Fibroblast of peridontal ligament (primary cell): Measurements from ENCODE around the gene CFAP43.
A peak's percentile ranks its signal among the peaks of the same experiment; 100 is the strongest.
"Not testable (repeated sequence)": the region's sequence is repeated elsewhere in the genome, so short reads cannot be mapped to it uniquely, and the experiment has no call there.

Experiments used
- DNase-seq: peaks from one replicate; pipeline ENCODE4 v3.0.0-alpha.2; 2010; ENCODE audit errors: extremely low read depth

CFAP43 gene

DNA sequence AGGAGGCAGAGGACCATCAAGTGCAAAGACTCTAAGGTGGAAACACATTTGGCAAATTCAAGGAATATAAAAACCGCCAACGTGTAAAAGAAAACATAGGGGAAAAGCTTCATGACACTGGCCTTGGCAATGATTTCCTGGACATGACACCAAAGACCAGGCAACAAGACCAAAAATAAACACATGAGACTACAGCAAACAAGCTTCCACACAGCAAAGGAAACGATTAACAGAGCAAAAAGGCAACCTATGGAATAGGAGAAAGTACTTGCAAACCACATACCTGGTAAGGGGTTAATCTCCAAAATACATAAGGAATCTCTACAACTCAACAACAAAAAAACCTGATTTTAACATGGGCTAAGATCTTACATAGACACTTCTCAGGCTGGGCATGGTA lies 26.0 kb upstream of the CFAP43 start:
- no peak for DNase-seq

GRCh38 chr10:104257235-104257634 lies 25.1 kb upstream of the CFAP43 start:
- DNase-seq = no peak

DNA sequence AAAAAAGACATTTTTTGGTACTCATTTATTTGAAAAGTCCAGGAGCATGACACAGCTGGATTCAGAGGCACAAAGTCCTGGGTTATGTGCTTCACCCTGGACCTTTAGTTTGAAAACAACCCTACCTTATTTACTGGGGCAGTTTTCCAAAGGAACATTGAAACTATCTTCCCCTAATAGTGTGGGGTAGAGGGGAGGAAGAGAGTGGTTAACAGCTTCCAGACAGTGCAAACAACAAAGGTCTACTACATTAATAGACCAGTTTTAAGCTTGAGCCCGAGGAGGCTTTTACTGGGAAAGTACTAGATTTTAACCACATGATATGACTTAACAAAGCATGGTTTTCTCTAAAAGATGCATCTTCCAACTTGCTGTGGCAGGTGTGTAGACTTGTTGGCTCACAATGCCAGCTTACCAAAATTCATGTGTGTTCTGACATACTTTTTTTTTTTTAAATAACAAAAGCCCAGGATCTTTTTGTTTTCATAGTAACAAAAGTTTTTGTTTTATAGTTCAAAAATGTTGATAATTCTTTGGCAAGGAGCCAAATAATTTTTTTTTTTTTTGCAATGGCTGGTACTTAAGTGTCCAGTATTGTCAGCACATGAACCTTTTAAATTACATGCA lies 24.3 kb upstream of the CFAP43 start:
- DNase-seq = peak; percentile 30

- DNase-seq = peak; percentile 69
These were observed 23.3 kb upstream of the CFAP43 start for GRCh38 chr10:104255311-104255981.

- DNase-seq = peak; percentile 60
These were observed 22.5 kb upstream of the CFAP43 start, which contains the start of gene GSTO1 for GRCh38 chr10:104254493-104255310. GSTO1 (plus strand) TSS chr10:104254892; CDS start chr10:104254929, 37 bp downstream.

GRCh38 chr10:104253606-104254410 lies 21.6 kb upstream of the CFAP43 start:
- no peak for DNase-seq

DNA sequence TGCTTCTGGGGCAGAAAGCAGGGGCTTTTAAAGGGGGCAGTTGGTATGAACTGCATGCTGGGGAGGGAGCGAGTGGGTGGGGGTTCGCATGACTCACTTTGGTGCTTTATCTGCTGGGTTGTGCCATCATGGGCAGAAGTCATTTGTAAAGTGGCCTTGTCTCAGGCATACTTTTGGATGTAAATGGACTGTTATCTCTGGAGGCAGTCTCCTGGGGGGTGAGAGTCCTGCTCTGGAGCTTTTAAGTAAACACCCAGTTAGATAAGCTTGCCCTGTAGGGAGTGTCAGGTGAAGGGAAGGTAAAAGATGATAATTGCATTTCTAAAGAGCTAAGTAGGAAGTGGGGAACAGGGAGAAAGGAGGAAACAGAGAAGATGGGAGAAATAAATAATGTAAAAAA lies 20.9 kb upstream of the CFAP43 start:
- no peak for DNase-seq

DNA sequence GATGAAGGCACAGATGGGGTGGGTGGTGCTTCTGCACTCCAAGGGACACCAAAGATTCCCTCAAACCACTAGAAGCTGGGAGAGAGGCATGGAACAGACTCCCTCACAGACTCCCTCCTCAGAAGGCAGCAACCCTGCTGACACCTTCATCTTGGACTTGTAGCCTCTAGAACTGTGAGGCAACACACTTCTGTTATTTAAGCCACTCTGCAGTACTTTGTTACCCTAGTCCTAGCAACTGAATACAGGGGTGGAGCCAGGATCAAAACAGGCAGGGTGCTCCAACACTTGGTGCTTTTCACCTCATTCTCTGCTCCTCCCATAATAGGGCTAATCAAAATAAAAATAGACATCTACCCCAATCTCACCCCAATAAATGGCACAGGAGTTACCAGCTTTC lies 20.2 kb upstream of the CFAP43 start:
- no peak for DNase-seq

DNA sequence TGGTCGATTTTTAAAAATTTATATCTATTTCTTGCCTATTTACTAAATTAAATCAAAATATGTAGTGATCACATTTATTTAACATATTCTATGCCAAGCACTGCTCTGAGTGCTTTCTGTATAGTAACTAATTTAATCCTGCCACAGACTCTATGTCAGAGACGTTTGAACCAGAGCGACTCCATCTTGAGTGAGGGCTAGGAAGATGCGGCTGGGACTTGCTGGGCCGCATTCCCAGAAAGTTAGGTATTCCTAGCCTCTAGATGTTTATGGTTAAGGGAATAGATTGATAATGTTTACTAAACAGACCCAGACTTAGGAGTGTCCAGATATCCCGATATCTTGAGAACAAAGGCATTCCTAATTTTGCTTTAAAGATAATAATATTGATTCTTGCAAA lies 19.3 kb upstream of the CFAP43 start:
- no peak for DNase-seq

GRCh38 chr10:104250371-104250770 lies 18.2 kb upstream of the CFAP43 start:
- DNase-seq = no peak

GRCh38 chr10:104248931-104249330 lies 16.8 kb upstream of the CFAP43 start:
- DNase-seq = not testable (repeated sequence)

GRCh38 chr10:104247513-104248146 lies 15.5 kb upstream of the CFAP43 start:
- no peak for DNase-seq

DNA sequence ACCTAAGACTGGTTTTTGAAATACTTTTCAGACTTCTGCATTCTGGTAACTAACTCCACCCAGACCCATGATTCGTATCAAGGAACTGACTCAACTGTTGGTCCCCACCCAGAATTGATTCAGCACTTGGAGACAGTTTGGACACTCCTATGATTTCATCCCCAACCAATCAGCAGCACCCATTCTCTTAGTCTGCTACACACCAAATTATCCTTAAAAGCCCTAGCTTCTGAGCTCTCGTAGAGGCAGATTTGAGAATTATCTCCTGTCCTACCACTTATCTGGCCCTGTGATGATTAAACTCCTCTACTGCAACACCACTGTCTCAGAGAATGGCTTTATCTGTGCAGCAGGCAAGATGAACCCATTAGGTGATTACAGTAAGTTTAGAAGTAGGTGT lies 14.8 kb upstream of the CFAP43 start:
- peak; percentile 88 for DNase-seq

- no peak for DNase-seq
These were observed 13.0 kb upstream of the CFAP43 start for GRCh38 chr10:104245066-104245632.

DNA sequence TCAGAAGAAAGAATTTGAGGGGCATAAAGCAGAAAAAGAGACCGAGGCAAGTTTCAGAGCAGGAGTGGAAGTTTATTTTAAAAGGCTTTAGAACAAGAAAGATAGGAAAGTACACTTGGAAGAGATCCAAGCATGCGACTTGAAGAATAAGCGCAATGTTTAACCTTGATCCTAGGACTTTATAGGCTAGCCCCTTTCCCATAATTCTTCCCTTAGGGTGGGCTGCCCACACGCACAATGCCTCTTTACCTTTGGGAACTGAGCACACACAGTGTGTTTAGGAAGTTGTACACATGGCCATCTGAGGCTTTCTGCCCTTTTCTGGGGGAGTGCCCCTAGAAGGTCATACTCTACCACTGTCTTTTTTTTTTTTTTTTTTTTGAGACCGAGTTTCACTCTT lies 11.3 kb upstream of the CFAP43 start:
- no peak for DNase-seq

DNA sequence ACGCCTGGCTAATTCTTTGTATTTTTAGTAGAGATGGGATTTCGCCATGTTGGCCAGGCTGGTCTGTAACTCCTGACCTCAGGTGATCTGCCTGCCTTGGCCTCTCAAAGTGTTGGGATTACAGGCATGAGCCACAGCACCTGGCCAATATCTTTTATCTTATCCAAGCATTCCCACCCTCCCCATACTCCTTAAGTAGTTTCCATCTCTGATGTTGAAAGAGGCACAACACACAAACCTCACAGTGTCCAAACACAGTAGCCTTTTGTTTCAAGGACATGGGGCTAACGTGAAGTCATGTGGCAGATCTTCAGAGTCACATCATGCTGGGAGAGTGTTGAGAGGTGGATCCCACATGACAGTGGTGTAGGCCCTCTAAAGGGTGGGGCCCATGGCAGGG lies 10.8 kb upstream of the CFAP43 start:
- DNase-seq = not testable (repeated sequence)

DNA sequence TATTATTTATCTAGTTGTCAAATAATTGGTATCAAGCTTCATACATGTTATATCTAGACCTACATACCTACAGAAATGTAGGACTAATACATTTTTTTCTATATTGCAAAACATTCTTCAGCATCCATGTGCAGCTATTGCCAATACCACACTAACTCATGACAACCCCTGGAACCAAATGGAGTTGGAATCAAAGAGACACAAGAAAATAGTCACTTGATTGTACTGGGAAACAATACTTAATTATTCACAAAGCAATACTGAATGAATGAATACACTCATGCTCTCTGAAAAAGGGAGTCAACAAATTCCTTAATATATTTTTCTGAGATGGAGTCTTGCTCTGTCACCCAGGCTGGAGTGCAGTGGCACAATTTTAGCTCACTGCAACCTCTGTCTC lies 10.4 kb upstream of the CFAP43 start:
- no peak for DNase-seq

GRCh38 chr10:104240078-104240477 lies 7.9 kb upstream of the CFAP43 start:
- no peak for DNase-seq

- DNase-seq = no peak
These were observed 3.6 kb upstream of the CFAP43 start for GRCh38 chr10:104235801-104236200.

DNA sequence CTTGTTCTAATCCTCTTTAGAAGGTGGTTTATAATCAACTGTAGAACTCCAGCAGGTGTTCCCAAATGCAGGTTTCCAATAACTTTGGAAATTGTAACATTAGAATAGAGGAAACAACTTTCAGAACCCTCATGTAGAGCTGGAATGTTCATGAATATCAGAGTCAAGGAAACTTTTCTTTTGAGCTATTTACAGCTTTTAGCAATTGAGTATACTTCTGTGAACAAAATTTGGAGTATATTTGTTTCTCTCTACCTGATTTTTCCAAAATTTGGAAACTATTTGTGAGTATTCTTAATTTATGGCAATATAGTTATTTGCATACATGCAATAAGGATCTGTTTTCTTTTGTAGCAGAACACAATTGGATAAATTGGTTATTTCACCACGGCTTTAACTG lies 2.8 kb upstream of the CFAP43 start:
- DNase-seq = no peak

DNA sequence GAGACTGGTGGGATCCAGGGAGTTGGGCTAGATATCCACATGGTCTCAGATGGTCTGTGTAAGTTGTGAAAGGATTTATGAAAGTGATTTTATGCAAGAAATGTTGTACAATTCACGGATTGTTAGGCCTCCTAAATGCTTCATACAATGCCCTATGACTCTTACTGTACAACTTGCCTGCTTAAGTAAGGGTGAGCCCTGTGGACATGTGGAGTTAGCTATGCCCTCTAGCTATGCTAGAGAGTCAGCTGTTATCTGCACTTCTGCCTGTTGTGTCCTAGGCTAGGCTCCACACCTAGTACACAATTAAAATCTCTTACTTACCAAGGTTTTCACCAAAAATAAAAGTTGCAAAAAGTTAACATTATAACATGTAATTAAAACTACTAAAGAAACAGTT lies 1.7 kb upstream of the CFAP43 start:
- no peak for DNase-seq
